Naive thymus-derived CD4-positive, alpha-beta T cell (primary cell): ENCODE results near the gene TMEM108. TPM values are rescaled to one million over a fixed set of nuclear protein-coding genes. Genes with fewer than 3 reads are reported as not detected.

Source experiments
- ATAC-seq: fragments of 150-1000 bp; cut with Tn5 transposase; 2 replicates; pipeline ENCODE4 v1.10.0; 2021; ENCODE audit warnings: mild to moderate bottlenecking, moderate library complexity
- CTCF ChIA-PET: fragments of 350-600 bp; sonication (Branson Sonifier 250); formaldehyde crosslinking; loops from one replicate; lab custom pipeline; 2021; ENCODE audit warnings: antibody characterized with exemption; lab: Charles Lee
- POLR2A ChIA-PET: fragments of 350-600 bp; sonication (Branson Sonifier 250); formaldehyde crosslinking; loops from one replicate; lab custom pipeline; 2021; ENCODE audit warnings: antibody characterized with exemption, inconsistent platforms; lab: Charles Lee
- DNase-seq, 9 donors: peaks; one replicate each; pipeline versions ENCODE4 v3.0.0 to v3.0.0-alpha.2; 2020 to 2022; ENCODE audit warnings: mixed read lengths in 1 of 9
- H3K27ac ChIP-seq: one replicate; pipeline ENCODE4 v1.7.0; 2013; ENCODE audit warnings: mild to moderate bottlenecking, low read depth, low read length, moderate library complexity
- H3K27me3 ChIP-seq, 2 donors: one replicate each; pipeline ENCODE4 v1.7.0; 2013; ENCODE audit warnings: low read length in 2 of 2, mild to moderate bottlenecking in 2 of 2, moderate library complexity in 2 of 2; ENCODE audit not compliant: control insufficient read depth in 2 of 2, insufficient read depth in 2 of 2
- H3K36me3 ChIP-seq, 3 experiments: 1 replicate in 2 of 3; 2 replicates in 1 of 3; pipeline ENCODE4 v1.7.0; 2013; ENCODE audit warnings: low read length in 3 of 3, mild to moderate bottlenecking in 3 of 3, moderate library complexity in 1 of 3; ENCODE audit not compliant: insufficient read depth in 3 of 3, control insufficient read depth in 2 of 3
- H3K4me1 ChIP-seq, 2 donors: one replicate each; pipeline ENCODE4 v1.7.0; 2013; ENCODE audit warnings: low read length in 2 of 2, mild to moderate bottlenecking in 2 of 2, moderate library complexity in 1 of 2; ENCODE audit not compliant: control insufficient read depth in 2 of 2, insufficient read depth in 2 of 2
- H3K4me3 ChIP-seq: 2 replicates; pipeline ENCODE4 v1.7.0; 2013; ENCODE audit warnings: mild to moderate bottlenecking, low read length
- H3K9me3 ChIP-seq, 3 experiments: 1 replicate in 2 of 3; 2 replicates in 1 of 3; pipeline ENCODE4 v1.7.0; 2013; ENCODE audit warnings: low read length in 3 of 3; ENCODE audit not compliant: control insufficient read depth in 2 of 3
- H3K27ac Mint-ChIP-seq, 9 donors: one replicate each; pipeline ENCODE4 v1.8.0; 2020 to 2022; ENCODE audit warnings: mixed read lengths in 9 of 9, mild to moderate bottlenecking in 8 of 9, moderate library complexity in 5 of 9, inconsistent platforms in 2 of 9
- H3K27me3 Mint-ChIP-seq, 5 donors: one replicate each; pipeline ENCODE4 v1.8.0; 2021 to 2022; ENCODE audit warnings: mixed read lengths in 5 of 5, mild to moderate bottlenecking in 1 of 5
- H3K36me3 Mint-ChIP-seq, 5 donors: one replicate each; pipeline ENCODE4 v1.8.0; 2020 to 2022; ENCODE audit warnings: mixed read lengths in 5 of 5, mild to moderate bottlenecking in 3 of 5, inconsistent platforms in 1 of 5
- H3K4me1 Mint-ChIP-seq, 7 donors: one replicate each; pipeline ENCODE4 v1.8.0; 2020 to 2022; ENCODE audit warnings: mixed read lengths in 7 of 7, mild to moderate bottlenecking in 3 of 7, inconsistent platforms in 1 of 7
- H3K4me3 Mint-ChIP-seq, 10 donors: one replicate each; pipeline ENCODE4 v1.8.0; 2020 to 2022; ENCODE audit warnings: mild to moderate bottlenecking in 10 of 10, mixed read lengths in 10 of 10, moderate library complexity in 6 of 10, inconsistent platforms in 2 of 10
- H3K9me3 Mint-ChIP-seq, 11 donors: one replicate each; pipeline ENCODE4 v1.8.0; 2020 to 2022; ENCODE audit warnings: mixed read lengths in 11 of 11, mild to moderate bottlenecking in 4 of 11, inconsistent platforms in 1 of 11, moderate library complexity in 1 of 11
- intact Hi-C, 2 donors: fragments of 100-400 bp; cut with micrococcal nuclease; formaldehyde crosslinking; loops; one replicate each; pipeline ENCODE4 v1.15.1; 2023
- polyA plus RNA-seq, 2 donors: library from polyadenylated mRNA; unstranded; fragments of 300-500 nt; fragmentation: Illumina TruSeq; gene quantifications; one replicate each; pipeline ENCODE4 v1.2.3, GENCODE V29; 2021
- total RNA-seq, 6 experiments: library from RNA in 5 of 6; stranded (reverse) in 5 of 6; gene quantifications; 1 replicate in 5 of 6; 2 replicates in 1 of 6; pipeline ENCODE4 v1.2.3 and lab custom pipeline; 2021 to 2026

TMEM108 gene
- total and polyA plus RNA-seq, 7 experiments from 2014 or later, result not detected

DNA sequence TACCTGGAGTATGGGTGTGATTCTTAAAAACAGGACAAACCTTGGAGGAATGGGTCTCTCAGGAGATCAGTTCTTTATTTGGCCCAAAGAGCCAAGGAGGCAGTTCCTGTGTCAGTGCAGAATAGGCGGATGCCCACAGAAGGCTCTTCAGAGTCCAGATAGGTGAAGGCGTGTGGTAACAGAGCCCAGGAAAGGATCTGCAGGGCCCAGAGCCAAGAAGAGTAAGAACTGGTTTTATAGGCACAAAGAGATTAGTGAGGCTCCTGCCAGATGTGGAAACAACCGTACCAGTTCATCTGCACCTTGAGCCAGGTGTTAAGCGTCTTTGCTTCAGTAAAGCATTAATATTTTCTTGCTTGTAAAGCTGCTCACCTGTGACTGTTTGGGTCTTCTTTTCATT, 221.6 kb downstream of the TMEM108 start:
- no peaks in the 10 kb centered on the region for H3K36me3 ChIP-seq
- DNase-seq, result no peak
- Mint-ChIP-seq H3K27ac (no peak overlapping the region), H3K9me3 (no peaks in the 10 kb centered on the region), H3K4me3 (no peak overlapping the region), H3K36me3 (no peaks in the 10 kb centered on the region), H3K4me1 (no peaks in the 10 kb centered on the region), H3K27me3 (peaks cover 0 to 13% (median 4%) of the 10 kb centered on the region in 5 donors)
- H3K27me3 ChIP-seq, result no peaks in the 10 kb centered on the region
- CTCF ChIA-PET, result no interaction called here
- H3K27ac ChIP-seq, result no peak overlapping the region
- no peaks in the 10 kb centered on the region for H3K9me3 ChIP-seq
- intact Hi-C loops, result no loop called here
- no peak overlapping the region for H3K4me3 ChIP-seq
- POLR2A ChIA-PET, result no interaction called here
- no peak for ATAC-seq
- no peaks in the 10 kb centered on the region for H3K4me1 ChIP-seq

DNA sequence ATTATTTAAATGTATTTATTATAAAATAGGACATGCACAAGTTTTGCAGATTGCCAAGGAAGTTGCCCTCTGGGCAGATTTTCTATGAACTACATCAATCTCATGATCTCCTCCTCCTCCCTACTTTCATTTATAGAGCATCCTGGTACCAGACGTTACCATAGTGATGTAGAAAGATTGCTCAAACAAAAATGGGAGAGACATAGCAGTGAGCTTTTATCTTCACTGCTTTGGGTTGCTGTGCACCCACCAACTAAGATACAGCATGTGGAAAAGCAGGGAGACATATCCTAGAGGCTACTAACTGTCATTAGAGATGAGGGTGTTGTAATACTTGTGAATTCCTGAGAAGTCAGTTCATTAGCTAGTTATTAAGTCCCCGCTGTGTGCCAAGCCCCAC, 224.1 kb downstream of the TMEM108 start:
- H3K36me3 ChIP-seq, result no peaks in the 10 kb centered on the region
- intact Hi-C loops, result no loop called here
- H3K27me3 ChIP-seq, result no peaks in the 10 kb centered on the region
- ChIA-PET POLR2A (no interaction called here), CTCF (no interaction called here)
- ATAC-seq (no peak), DNase-seq (no peak)
- H3K36me3 Mint-ChIP-seq, result no peaks in the 10 kb centered on the region
- H3K4me1 Mint-ChIP-seq, result no peaks in the 10 kb centered on the region
- H3K4me1 ChIP-seq, result no peaks in the 10 kb centered on the region
- no peak overlapping the region for H3K27ac ChIP-seq
- H3K9me3 Mint-ChIP-seq, result peaks cover 0 to 4% (median 0%) of the 10 kb centered on the region in 11 donors
- no peak overlapping the region for H3K27ac Mint-ChIP-seq
- no peak overlapping the region for H3K4me3 Mint-ChIP-seq
- H3K4me3 ChIP-seq, result no peak overlapping the region
- no peaks in the 10 kb centered on the region for H3K9me3 ChIP-seq
- peaks cover 0 to 21% (median 13%) of the 10 kb centered on the region in 5 donors for H3K27me3 Mint-ChIP-seq

GRCh38 chr3:133264920-133265319, 226.7 kb downstream of the TMEM108 start:
- peaks cover 0 to 22% (median 14%) of the 10 kb centered on the region in 5 donors for H3K27me3 Mint-ChIP-seq

DNA sequence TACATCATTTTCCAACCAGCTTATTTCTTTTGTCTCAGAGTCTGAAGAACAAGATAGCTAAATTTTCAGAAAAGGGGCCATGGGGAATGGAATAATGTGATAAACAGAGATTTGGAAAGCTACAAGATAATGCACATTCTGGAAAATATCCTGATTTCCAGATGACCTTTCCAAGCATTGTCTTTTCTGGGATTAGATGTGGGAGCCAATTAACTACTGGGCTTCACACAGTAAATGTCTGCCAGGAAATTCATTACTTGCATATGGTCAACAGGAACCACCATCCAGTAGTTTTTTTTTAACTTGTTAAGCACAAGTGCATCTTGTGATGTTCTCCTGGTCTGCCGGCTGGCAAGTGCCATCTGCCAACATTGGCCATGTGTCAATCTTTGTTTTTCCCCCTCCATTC, 230.5 kb downstream of the TMEM108 start:
- ChIA-PET CTCF (no interaction called here), POLR2A (no interaction called here)
- no peaks in the 10 kb centered on the region for H3K4me1 Mint-ChIP-seq
- no peak for DNase-seq
- H3K9me3 ChIP-seq, result no peaks in the 10 kb centered on the region
- H3K27me3 Mint-ChIP-seq, result peaks cover 0 to 31% (median 18%) of the 10 kb centered on the region in 5 donors
- no peak overlapping the region for H3K27ac Mint-ChIP-seq
- intact Hi-C loops, result no loop called here
- no peaks in the 10 kb centered on the region for H3K4me1 ChIP-seq
- no peaks in the 10 kb centered on the region for H3K36me3 Mint-ChIP-seq
- H3K9me3 Mint-ChIP-seq, result peaks cover 0 to 4% (median 0%) of the 10 kb centered on the region in 11 donors
- no peaks in the 10 kb centered on the region for H3K36me3 ChIP-seq
- no peak overlapping the region for H3K4me3 Mint-ChIP-seq
- H3K4me3 ChIP-seq, result no peak overlapping the region
- no peaks in the 10 kb centered on the region for H3K27me3 ChIP-seq
- H3K27ac ChIP-seq, result no peak overlapping the region
- no peak for ATAC-seq

More at GRCh38 chr3:133264920-133265319, 226.7 kb downstream of the TMEM108 start:
- Histone ChIP-seq H3K27me3 (no peaks in the 10 kb centered on the region), H3K9me3 (no peaks in the 10 kb centered on the region), H3K36me3 (no peaks in the 10 kb centered on the region), H3K4me1 (no peaks in the 10 kb centered on the region), H3K4me3 (no peak overlapping the region), H3K27ac (no peak overlapping the region)
- ATAC-seq, result no peak
- Mint-ChIP-seq H3K9me3 (peaks cover 0 to 4% (median 0%) of the 10 kb centered on the region in 11 donors), H3K4me1 (no peaks in the 10 kb centered on the region), H3K4me3 (no peak overlapping the region), H3K27ac (no peak overlapping the region), H3K36me3 (no peaks in the 10 kb centered on the region)
- intact Hi-C loops, result no loop called here
- ChIA-PET CTCF (no interaction called here), POLR2A (no interaction called here)
- no peak for DNase-seq

DNA sequence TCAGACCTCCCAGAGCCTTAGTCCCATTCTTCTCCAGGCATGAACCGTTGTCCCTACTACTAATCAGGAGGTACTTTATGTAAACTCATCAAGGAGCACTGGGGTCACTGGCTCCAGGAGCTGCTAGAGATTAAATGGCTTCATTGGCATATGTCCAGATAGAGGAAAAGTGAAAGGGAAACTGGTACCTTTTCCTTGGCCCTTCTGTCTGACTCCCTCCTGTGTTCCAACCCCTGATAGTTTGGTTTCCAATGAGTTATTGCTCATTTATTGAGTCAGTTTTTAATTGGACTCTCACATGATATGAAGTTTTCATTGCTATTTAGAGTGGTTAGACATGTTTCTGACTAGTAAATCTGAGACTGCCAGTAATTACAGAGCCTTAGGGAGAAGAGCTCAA, 231.2 kb downstream of the TMEM108 start:
- no peak for DNase-seq
- Histone ChIP-seq H3K4me1 (no peaks in the 10 kb centered on the region), H3K27me3 (no peaks in the 10 kb centered on the region), H3K36me3 (no peaks in the 10 kb centered on the region), H3K27ac (no peak overlapping the region), H3K9me3 (no peaks in the 10 kb centered on the region), H3K4me3 (no peak overlapping the region)
- peaks cover 0 to 4% (median 0%) of the 10 kb centered on the region in 11 donors for H3K9me3 Mint-ChIP-seq
- no peak overlapping the region for H3K4me3 Mint-ChIP-seq
- intact Hi-C loops, result no loop called here
- peaks cover 0 to 36% (median 18%) of the 10 kb centered on the region in 5 donors for H3K27me3 Mint-ChIP-seq
- no peaks in the 10 kb centered on the region for H3K36me3 Mint-ChIP-seq
- peaks cover 0 to 3% (median 0%) of the 10 kb centered on the region in 7 donors for H3K4me1 Mint-ChIP-seq
- no peak for ATAC-seq
- no peak overlapping the region for H3K27ac Mint-ChIP-seq
- POLR2A ChIA-PET, result no interaction called here
- CTCF ChIA-PET, result no interaction called here

DNA sequence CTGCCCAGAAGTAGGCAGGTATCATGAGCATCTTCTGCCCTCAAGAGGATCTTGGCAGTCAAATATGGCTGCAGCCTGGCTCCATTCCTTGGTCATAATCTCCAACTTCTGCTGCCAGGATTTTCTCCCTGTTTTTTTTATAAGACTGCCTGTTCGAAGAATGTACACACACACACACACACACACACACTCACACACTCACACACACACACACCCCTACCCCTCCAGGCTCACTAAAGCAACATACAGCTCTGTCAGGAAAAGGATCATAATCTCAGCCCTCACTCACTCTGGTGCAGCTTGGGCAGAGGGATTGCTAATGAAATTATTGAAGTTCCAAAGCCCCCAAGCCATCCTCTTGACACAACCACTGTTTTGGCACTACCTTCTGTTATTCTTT, 232.4 kb downstream of the TMEM108 start:
- Histone ChIP-seq H3K27me3 (no peaks in the 10 kb centered on the region), H3K36me3 (no peaks in the 10 kb centered on the region), H3K4me1 (no peaks in the 10 kb centered on the region), H3K27ac (no peak overlapping the region), H3K9me3 (no peaks in the 10 kb centered on the region), H3K4me3 (no peak overlapping the region)
- CTCF ChIA-PET, result no interaction called here
- DNase-seq (no peak), ATAC-seq (no peak)
- no peaks in the 10 kb centered on the region for H3K36me3 Mint-ChIP-seq
- intact Hi-C loops, result no loop called here
- peaks cover 0 to 32% (median 18%) of the 10 kb centered on the region in 5 donors for H3K27me3 Mint-ChIP-seq
- no peak overlapping the region for H3K27ac Mint-ChIP-seq
- H3K4me3 Mint-ChIP-seq, result no peak overlapping the region
- H3K9me3 Mint-ChIP-seq, result peaks cover 0 to 4% (median 0%) of the 10 kb centered on the region in 11 donors
- POLR2A ChIA-PET, result interaction anchor here (0.7 kb wide), 1 partner anchor 605 kb away, joined by 3 read pairs; no protein-coding TSS in a partner anchor
- H3K4me1 Mint-ChIP-seq, result peaks cover 0 to 3% (median 0%) of the 10 kb centered on the region in 7 donors

DNA sequence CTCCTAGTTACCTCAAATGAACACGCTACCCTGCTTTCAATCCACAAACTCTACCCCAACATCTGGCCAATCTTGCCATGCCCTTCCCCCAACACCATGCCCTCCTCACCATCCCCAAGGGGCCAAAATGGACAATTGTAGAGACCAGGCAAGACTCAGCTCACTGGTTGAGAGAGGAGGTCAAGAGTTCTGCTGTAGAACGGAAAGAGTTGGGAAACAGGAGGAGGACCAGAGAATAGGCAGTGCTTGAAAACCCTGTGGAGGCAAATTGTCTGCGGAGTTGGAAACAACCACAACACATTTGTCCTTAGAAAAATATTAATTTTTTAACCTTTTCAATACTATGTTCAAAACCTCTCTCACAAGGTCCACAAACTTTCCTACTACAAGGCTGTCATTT, 232.9 kb downstream of the TMEM108 start:
- Histone ChIP-seq H3K9me3 (no peaks in the 10 kb centered on the region), H3K4me1 (no peaks in the 10 kb centered on the region), H3K27ac (no peak overlapping the region), H3K36me3 (no peaks in the 10 kb centered on the region), H3K4me3 (no peak overlapping the region), H3K27me3 (no peaks in the 10 kb centered on the region)
- Mint-ChIP-seq H3K4me3 (no peak overlapping the region), H3K27ac (no peak overlapping the region), H3K4me1 (peaks cover 0 to 3% (median 0%) of the 10 kb centered on the region in 7 donors), H3K9me3 (peaks cover 0 to 4% (median 0%) of the 10 kb centered on the region in 11 donors), H3K27me3 (peaks cover 0 to 28% (median 15%) of the 10 kb centered on the region in 5 donors), H3K36me3 (no peaks in the 10 kb centered on the region)
- ChIA-PET POLR2A (no interaction called here), CTCF (no interaction called here)
- ATAC-seq (no peak), DNase-seq (no peak)
- intact Hi-C loops, result no loop called here
